ENCODE results near the gene GAGE10.
"Not testable (repeated sequence)": the region's sequence is repeated elsewhere in the genome, so short reads cannot be mapped to it uniquely, and the experiment has no call there.

The GAGE10 gene

GRCh38 chrX:49300703-49301102 lies 2.7 kb upstream of the GAGE10 start:
- DNase-seq (ENCODE audit: low spot score), result no peak
- POLR2A ChIA-PET (ENCODE audit: low non-redundant PET), result no interaction called here
- no peak overlapping the region for H3K27ac ChIP-seq
- TF ChIP-seq, protein P1, sequence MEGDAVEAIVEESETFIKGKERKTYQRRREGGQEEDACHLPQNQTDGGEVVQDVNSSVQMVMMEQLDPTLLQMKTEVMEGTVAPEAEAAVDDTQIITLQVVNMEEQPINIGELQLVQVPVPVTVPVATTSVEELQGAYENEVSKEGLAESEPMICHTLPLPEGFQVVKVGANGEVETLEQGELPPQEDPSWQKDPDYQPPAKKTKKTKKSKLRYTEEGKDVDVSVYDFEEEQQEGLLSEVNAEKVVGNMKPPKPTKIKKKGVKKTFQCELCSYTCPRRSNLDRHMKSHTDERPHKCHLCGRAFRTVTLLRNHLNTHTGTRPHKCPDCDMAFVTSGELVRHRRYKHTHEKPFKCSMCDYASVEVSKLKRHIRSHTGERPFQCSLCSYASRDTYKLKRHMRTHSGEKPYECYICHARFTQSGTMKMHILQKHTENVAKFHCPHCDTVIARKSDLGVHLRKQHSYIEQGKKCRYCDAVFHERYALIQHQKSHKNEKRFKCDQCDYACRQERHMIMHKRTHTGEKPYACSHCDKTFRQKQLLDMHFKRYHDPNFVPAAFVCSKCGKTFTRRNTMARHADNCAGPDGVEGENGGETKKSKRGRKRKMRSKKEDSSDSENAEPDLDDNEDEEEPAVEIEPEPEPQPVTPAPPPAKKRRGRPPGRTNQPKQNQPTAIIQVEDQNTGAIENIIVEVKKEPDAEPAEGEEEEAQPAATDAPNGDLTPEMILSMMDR (conservative IDR thresholded peaks at IDR 0.05; ENCODE audit: low read depth), result no peak
- CTCF ChIA-PET, result no interaction called here

- DNase-seq (ENCODE audit: low spot score); H3K27ac ChIP-seq; CTCF ChIA-PET; POLR2A ChIA-PET (ENCODE audit: low non-redundant PET): not testable (repeated sequence)
Observed at GRCh38 chrX:49307775-49308174, 4.3 kb downstream of the GAGE10 start.

- DNase-seq (ENCODE audit: low spot score), result no peak
- ChIA-PET CTCF (no interaction called here), POLR2A (ENCODE audit: low non-redundant PET) (no interaction called here)
- H3K27ac ChIP-seq, result no peak overlapping the region
- TF ChIP-seq, protein P1 (conservative IDR thresholded peaks at IDR 0.05; ENCODE audit: low read depth), result no peak
Observed at GRCh38 chrX:49308604-49309269, 5.3 kb downstream of the GAGE10 start.

GRCh38 chrX:49309401-49309981 lies 6.0 kb downstream of the GAGE10 start:
- TF ChIP-seq, protein P1 (conservative IDR thresholded peaks at IDR 0.05; ENCODE audit: low read depth), result no peak
- ChIA-PET CTCF (no interaction called here), POLR2A (ENCODE audit: low non-redundant PET) (no interaction called here)
- no peak for DNase-seq (ENCODE audit: low spot score)
- H3K27ac ChIP-seq, result no peak overlapping the region

DNA sequence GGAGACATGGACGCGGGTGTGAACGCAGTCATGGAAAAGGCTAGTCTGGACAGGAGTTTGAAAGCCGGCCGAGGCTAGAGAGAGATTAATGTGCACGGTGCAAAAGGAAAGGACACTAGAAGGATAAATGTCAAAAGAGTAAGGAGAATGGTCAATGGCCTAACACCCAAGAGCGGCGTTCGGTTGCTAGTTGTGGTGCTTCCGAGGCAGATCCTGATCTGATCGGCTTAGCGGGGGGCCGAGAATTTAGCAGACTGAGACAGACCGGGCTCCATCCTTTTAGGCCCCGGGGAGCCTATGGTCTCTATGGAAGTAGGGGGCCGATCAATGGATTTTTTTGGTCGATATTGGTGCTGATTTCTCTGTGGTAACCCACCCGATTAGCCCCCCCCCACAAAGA lies 6.9 kb downstream of the GAGE10 start:
- CTCF ChIA-PET, result no interaction called here
- POLR2A ChIA-PET (ENCODE audit: low non-redundant PET), result no interaction called here
- TF ChIP-seq, protein P1 (conservative IDR thresholded peaks at IDR 0.05; ENCODE audit: low read depth), result no peak
- H3K27ac ChIP-seq, result no peak overlapping the region
- DNase-seq (ENCODE audit: low spot score), result no peak

DNA sequence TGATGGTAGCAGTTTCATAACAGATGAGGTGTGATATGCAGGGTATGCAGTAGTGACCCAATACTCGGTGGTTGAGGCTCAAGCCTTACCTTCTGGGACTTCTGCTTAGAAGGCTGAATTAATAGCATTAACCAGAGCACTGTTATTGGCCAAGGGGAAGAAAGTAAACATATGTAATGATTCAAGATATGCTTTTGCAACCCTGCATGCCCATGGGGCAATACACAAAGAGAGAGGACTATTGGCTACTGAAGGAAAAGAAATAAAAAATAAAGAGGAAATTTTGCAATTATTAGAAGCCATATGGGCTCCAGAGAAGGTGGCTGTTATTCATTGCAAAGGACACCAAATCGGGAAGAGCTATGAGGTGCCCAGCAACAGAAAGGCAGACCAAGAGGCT lies 8.7 kb downstream of the GAGE10 start:
- POLR2A ChIA-PET (ENCODE audit: low non-redundant PET), result no interaction called here

DNA sequence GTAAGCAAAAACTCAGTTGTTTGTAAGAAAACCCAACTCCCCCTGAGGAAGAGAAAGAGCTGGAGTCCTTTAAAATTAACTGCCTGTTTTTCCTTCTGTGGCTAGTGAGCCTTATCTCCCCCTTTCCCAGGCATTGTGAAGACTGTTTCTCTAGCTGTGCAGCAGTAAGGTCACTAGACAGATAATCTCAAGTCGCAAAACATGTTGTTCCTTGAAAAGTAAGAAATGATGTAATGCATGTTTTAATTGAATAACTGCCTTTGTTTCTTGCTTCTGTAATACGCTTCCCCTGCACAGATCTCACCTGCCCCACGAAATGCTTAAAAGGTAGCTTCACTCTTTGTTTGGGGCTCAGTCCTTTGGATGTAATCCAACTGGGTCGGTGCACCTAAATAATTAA lies 12.6 kb downstream of the GAGE10 start:
- ChIA-PET POLR2A (ENCODE audit: low non-redundant PET) (no interaction called here), CTCF (no interaction called here)
- no peak overlapping the region for H3K27ac ChIP-seq
- TF ChIP-seq, protein P1 (conservative IDR thresholded peaks at IDR 0.05; ENCODE audit: low read depth), result no peak
- DNase-seq (ENCODE audit: low spot score), result no peak

More for the DNA sequence above, 8.7 kb downstream of the GAGE10 start:
- CTCF ChIA-PET, result no interaction called here
- no peak overlapping the region for H3K27ac ChIP-seq
- DNase-seq (ENCODE audit: low spot score), result no peak
- TF ChIP-seq, protein P1 (conservative IDR thresholded peaks at IDR 0.05; ENCODE audit: low read depth), result no peak

DNA sequence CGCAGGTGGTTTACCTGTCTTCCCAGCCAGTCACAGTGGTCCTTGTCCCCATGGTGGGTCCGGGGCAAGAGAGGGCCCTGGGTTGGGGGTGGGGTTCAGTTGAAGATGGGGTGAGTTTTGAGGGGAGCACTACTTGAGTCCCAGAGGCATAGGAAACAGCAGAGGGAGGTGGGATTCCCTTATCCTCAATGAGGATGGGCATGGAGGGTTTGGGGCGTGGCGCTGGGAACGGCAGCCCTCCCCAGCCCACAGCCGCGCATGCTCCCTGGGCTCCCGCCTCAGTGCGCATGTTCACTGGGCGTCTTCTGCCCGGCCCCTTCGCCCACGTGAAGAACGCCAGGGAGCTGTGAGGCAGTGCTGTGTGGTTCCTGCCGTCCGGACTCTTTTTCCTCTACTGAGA lies 18.3 kb downstream of the GAGE10 start, which contains the start of gene GAGE12J:
Gene GAGE12J (plus strand): TSS at position 301 of the 400 bp plus-strand sequence. CDS start 1,157 bp downstream, outside the sequence.
- CTCF ChIA-PET; POLR2A ChIA-PET (ENCODE audit: low non-redundant PET); H3K27ac ChIP-seq; DNase-seq (ENCODE audit: low spot score): not testable (repeated sequence)

DNA sequence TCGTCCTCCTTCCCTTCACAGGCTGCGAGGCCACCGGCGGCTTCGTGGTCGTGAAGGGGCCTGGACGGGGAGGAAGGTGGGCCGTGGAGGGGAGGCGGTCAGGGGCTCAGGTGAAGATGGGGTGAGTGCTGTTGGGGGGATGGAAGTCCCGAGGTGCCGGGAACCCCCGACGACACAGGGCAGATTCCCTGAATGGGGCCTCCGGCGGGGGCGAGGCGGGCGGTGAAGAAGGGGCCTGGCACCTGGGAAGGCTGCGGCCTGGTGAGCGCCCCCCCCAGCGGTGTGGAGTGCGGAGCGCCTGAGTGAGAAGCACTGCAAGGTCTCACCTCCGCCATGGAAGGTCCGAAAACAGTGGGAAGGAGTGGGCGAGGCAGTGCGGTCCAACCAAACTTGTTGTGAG lies 18.8 kb downstream of the GAGE10 start:
- H3K27ac ChIP-seq; POLR2A ChIA-PET (ENCODE audit: low non-redundant PET); DNase-seq (ENCODE audit: low spot score); CTCF ChIA-PET: not testable (repeated sequence)

DNA sequence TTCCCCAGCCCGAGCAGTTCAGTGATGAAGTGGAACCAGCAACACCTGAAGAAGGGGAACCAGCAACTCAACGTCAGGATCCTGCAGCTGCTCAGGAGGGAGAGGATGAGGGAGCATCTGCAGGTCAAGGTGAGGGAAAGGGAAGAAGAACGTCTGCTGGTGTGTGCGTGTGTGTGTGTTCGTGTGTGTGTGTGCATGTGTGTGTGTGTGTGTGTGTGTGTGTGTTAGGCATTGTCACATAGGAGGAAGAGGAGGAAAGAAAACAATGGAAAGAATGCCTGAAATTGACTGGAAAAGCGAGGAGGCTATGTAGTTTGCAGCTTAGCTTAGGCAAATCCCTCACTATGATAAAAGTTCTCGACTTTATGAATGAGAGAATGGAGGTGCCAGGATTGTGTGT lies 20.3 kb downstream of the GAGE10 start:
- DNase-seq (ENCODE audit: low spot score); POLR2A ChIA-PET (ENCODE audit: low non-redundant PET); H3K27ac ChIP-seq; CTCF ChIA-PET: not testable (repeated sequence)

- DNase-seq (ENCODE audit: low spot score); CTCF ChIA-PET; POLR2A ChIA-PET (ENCODE audit: low non-redundant PET); H3K27ac ChIP-seq: not testable (repeated sequence)
Observed at GRCh38 chrX:49330421-49330820, 27.0 kb downstream of the GAGE10 start.

All from RWPE1 (cell line).